DOHH2 (cell line): ENCODE results near the gene TBATA.

Experiments
- EZH2phosphoT487 ChIP-seq: fragments of 200-600 bp; sonication (generic); IDR thresholded peaks from 2 replicates; pipeline ENCODE4 v1.6.1; 2017; ENCODE audit warnings: borderline replicate concordance, mild to moderate bottlenecking, antibody characterized with exemption, low read length, moderate library complexity, mixed read lengths
- TF ChIP-seq, protein P1 (sequence below): fragments of 200-600 bp; sonication (generic); IDR thresholded peaks from one replicate; pipeline ENCODE4 v1.5.1; 2014; ENCODE audit warnings: antibody characterized with exemption, mild to moderate bottlenecking, low read depth, low read length; ENCODE audit not compliant: poor library complexity, severe bottlenecking

DNA sequence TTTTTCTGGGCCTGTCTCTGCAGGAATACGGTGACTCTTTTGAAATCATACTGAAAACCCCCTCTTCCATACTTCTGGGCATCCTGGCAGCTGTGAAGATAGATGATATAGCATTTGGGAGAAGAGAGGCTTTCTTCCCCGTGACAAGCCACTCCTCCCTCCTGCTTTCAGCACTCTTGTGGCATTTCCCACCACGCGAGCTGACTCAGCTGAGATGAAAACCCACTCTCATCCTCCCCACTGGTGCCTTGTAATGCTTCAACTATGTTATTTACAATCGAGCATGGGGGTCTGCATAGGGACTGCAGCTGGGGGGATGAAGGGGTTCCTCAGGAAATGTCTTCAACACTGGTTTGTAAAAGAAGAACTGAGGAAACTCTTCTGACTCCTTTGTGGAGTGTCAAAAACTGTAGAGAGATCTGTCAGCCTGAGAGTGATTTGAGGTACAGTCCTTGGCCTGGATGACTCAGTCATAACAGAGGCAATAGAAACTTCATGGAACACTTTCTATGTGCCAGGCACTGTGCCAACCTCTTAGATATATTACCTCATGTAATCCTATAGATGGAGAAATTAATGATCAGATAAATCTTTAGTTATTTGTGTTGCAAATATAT lies 1.7 kb upstream of the TBATA start:
- TF ChIP-seq, protein P1, sequence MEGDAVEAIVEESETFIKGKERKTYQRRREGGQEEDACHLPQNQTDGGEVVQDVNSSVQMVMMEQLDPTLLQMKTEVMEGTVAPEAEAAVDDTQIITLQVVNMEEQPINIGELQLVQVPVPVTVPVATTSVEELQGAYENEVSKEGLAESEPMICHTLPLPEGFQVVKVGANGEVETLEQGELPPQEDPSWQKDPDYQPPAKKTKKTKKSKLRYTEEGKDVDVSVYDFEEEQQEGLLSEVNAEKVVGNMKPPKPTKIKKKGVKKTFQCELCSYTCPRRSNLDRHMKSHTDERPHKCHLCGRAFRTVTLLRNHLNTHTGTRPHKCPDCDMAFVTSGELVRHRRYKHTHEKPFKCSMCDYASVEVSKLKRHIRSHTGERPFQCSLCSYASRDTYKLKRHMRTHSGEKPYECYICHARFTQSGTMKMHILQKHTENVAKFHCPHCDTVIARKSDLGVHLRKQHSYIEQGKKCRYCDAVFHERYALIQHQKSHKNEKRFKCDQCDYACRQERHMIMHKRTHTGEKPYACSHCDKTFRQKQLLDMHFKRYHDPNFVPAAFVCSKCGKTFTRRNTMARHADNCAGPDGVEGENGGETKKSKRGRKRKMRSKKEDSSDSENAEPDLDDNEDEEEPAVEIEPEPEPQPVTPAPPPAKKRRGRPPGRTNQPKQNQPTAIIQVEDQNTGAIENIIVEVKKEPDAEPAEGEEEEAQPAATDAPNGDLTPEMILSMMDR: no peak
- TF ChIP-seq EZH2phosphoT487: no peak
